Tibial artery (tissue), 4 donors: ENCODE data around the gene CRYZ.
A peak's percentile ranks its signal among the peaks of the same experiment; 100 is the strongest.
"Not testable (repeated sequence)": the region's sequence is repeated elsewhere in the genome, so short reads cannot be mapped to it uniquely, and the experiment has no call there.

Source experiments
- DNase-seq, 2 donors: peaks; one replicate each; pipeline ENCODE4 v3.0.0-alpha.2; 2019
- H3K27ac ChIP-seq, 2 donors: fragments of 200-600 bp; sonication (generic) in 1 of 2; 1 replicate in 1 of 2; 2 replicates in 1 of 2; pipeline ENCODE4 v1.5.1; 2018 to 2019; ENCODE audit warnings: mild to moderate bottlenecking in 1 of 2
- H3K27me3 ChIP-seq, 2 donors: fragments of 200-600 bp; sonication (generic) in 1 of 2; one replicate each; pipeline versions ENCODE4 v1.5.1 to v1.6.0; 2016 to 2019
- H3K36me3 ChIP-seq, 3 donors: fragments of 200-600 bp; sonication (generic) in 2 of 3; one replicate each; pipeline ENCODE4 v1.5.1; 2016 to 2019; ENCODE audit warnings: mild to moderate bottlenecking in 2 of 3
- H3K4me1 ChIP-seq, 4 donors: fragments of 200-600 bp; sonication (generic) in 2 of 4; 1 replicate in 3 of 4; 2 replicates in 1 of 4; pipeline ENCODE4 v1.5.1; 2016 to 2019
- H3K4me3 ChIP-seq, 2 donors: fragments of 200-600 bp; sonication (generic) in 1 of 2; 1 replicate in 1 of 2; 2 replicates in 1 of 2; pipeline ENCODE4 v1.5.1; 2018 to 2019; ENCODE audit warnings: mild to moderate bottlenecking in 2 of 2
- H3K9me3 ChIP-seq, 3 donors: fragments of 200-600 bp; sonication (generic) in 1 of 3; one replicate each; pipeline ENCODE4 v1.5.1; 2016 to 2019
- intact Hi-C: fragments of 100-400 bp; cut with DNase I; formaldehyde crosslinking; loops from one replicate; pipeline ENCODE4 v1.15.0; 2023; ENCODE audit warnings: low total_unique reads
- TF ChIP-seq, protein P1 (sequence below), 2 experiments: fragments of 200-600 bp in 1 of 2; fragments of 450-650 bp in 1 of 2; IDR thresholded peaks; one replicate each; pipeline ENCODE4 v1.5.1; 2017 to 2019; ENCODE audit warnings: antibody characterized with exemption in 2 of 2, mild to moderate bottlenecking in 1 of 2, moderate library complexity in 1 of 2

The CRYZ gene

DNA sequence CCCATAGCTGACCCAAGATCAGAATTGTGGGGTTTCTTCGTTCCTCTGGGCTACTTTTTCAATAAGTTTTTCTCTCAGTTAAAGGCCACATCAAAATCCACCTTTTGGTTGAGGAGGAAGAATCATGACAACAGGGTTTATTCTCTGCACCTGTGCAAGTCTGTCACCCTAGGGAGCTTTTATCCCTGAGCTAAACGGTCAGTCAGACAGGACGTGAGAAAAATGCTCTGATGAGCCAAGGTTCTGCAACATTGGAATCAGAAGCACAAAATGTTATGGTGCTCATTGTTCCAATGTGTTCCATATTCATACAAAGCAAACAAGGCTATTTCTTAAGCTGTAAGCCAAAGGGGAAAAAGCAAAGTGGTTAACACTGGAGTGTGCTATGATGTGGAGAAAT is 51.8 kb downstream of the CRYZ start:
- Histone ChIP-seq H3K4me3 (no peak overlapping the region), H3K27me3 (no peaks in the 10 kb centered on the region), H3K9me3 (no peaks in the 10 kb centered on the region), H3K4me1 (no peaks in the 10 kb centered on the region), H3K27ac (no peak overlapping the region), H3K36me3 (no peaks in the 10 kb centered on the region)
- intact Hi-C loops = no loop called here
- TF ChIP-seq, protein P1, sequence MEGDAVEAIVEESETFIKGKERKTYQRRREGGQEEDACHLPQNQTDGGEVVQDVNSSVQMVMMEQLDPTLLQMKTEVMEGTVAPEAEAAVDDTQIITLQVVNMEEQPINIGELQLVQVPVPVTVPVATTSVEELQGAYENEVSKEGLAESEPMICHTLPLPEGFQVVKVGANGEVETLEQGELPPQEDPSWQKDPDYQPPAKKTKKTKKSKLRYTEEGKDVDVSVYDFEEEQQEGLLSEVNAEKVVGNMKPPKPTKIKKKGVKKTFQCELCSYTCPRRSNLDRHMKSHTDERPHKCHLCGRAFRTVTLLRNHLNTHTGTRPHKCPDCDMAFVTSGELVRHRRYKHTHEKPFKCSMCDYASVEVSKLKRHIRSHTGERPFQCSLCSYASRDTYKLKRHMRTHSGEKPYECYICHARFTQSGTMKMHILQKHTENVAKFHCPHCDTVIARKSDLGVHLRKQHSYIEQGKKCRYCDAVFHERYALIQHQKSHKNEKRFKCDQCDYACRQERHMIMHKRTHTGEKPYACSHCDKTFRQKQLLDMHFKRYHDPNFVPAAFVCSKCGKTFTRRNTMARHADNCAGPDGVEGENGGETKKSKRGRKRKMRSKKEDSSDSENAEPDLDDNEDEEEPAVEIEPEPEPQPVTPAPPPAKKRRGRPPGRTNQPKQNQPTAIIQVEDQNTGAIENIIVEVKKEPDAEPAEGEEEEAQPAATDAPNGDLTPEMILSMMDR (IDR thresholded peaks at IDR 0.05) = no peak
- no peak for DNase-seq

DNA sequence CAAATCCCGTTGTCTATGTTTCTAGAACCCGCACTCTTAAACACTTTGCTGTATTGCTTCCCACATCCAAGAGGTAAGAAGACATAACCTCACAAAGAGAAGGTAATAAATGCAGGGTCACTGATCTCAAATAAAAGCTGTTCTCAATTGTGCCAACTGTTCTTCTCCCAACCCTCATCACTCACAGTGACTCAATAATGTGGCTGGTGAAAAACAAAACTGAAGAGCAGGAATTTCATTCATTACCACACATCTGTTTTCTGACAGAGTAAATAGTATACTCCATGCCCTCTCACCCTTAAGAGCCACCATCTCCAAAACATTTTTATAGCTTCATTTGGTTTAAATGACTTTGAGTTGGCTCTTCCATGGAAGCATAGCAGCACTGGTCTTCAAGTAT is 53.0 kb downstream of the CRYZ start:
- H3K27me3 ChIP-seq = no peaks in the 10 kb centered on the region
- intact Hi-C loops = no loop called here
- H3K27ac ChIP-seq = no peak overlapping the region
- no peak for DNase-seq
- H3K36me3 ChIP-seq = no peaks in the 10 kb centered on the region
- no peaks in the 10 kb centered on the region for H3K4me1 ChIP-seq
- TF ChIP-seq, protein P1 (IDR thresholded peaks at IDR 0.05) = no peak
- H3K4me3 ChIP-seq = no peak overlapping the region
- H3K9me3 ChIP-seq = no peaks in the 10 kb centered on the region

DNA sequence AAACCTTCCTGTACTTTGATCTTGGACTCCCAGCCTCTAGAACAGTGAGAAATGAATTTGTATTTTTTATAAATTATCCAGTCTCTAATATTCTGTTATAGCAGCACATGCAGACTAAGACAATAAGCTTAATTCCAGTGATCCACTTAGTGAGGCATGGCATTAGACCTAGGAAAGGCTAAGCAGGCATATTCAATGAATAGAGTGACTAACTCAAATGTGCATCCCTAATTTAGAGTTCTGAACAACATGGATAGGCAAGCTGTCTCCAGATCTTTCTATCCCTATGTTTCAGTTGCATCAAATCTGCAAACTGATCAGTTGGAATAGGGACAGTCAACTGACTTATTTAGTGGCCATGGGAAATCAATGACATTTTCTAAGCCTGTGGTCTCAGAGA is 54.9 kb downstream of the CRYZ start:
- H3K27ac ChIP-seq = no peak overlapping the region
- no peak for DNase-seq
- H3K4me3 ChIP-seq = no peak overlapping the region
- intact Hi-C loops = no loop called here
- no peaks in the 10 kb centered on the region for H3K9me3 ChIP-seq
- no peaks in the 10 kb centered on the region for H3K27me3 ChIP-seq
- TF ChIP-seq, protein P1 (IDR thresholded peaks at IDR 0.05) = no peak
- H3K36me3 ChIP-seq = no peaks in the 10 kb centered on the region
- peaks cover 0 to 12% (median 8%) of the 10 kb centered on the region in 4 donors for H3K4me1 ChIP-seq

DNA sequence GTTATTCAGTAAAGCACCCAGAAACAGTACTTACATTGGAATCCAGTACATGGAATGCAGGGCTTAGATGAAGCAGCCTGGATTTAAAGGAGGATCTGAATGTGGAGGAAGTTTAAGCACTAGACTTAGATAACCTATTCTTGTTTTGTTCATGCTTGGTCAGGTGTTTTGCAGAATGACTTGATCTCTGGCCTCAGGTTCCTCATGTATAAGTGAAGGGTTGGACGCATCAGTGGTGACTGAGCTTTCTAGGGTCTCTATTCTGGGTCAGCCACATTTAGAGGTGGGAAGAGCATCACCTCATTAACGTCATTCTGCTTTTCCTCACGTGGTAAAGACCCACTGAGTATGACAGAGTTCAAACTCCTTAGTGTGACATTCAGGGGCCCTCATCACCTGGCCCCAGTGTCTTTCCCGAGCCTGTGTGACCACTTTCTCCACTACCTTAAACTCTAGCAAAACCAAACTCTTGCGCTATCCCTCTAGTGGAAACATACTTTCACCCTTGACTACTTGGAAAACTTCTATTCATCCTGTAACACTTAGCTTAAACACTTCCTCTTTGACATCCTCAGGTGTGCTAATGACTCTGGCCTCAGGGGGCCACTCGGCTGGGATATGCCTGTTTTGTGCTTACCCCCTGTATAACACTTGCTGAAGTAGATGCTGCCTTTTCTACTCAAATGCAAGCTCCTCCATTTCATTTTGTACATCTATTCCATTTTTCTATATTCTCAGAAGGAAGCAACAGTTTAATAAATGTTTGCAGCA is 58.4 kb downstream of the CRYZ start:
- intact Hi-C loops = no loop called here
- peaks cover 0 to 13% (median 8%) of the 10 kb centered on the region in 4 donors for H3K4me1 ChIP-seq

DNA sequence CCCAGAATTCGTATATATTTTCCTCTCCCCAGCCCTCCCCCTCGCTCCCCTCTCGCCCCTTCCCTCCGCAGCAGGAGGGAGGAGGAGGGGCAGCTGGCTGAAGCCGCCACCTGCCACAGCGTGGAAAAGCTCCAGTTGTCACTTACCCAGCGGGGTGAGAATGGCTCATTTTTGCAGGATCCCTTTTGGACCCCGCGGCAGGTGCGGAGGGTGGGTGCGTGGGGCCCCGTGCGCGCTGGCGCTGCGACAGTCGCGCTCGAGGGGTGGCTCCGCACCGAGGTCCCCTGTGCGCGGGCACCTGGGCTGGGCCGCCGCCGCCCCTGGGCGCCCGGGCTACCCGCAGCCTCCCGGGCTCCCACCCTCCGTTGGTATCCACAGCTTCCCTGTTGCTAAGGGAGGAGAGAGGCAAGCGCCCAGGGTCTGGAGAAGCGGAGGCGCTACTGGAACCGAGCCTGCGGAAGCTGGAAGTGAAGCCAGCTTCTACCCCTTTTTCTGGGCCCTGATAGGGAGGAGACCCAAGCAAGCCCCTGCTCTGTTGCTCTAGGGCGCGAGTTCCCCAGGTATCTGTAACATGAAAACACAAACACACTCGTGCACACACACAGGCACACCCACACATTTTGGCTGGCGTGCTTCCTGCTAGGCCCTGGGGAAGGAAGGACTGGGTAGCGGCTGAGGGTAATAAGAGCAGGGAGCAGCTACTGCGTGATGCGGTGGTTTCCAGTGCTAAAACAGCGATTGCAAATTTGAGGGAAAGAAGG is 59.3 kb downstream of the CRYZ start, which contains the start of gene ERICH3:
Gene ERICH3, minus strand, starts transcription at position 442 of the 761 bp plus-strand sequence. Its CDS starts 273 bp downstream, at position 169.
- Histone ChIP-seq H3K36me3 (no peaks in the 10 kb centered on the region), H3K4me1 (peaks cover 0 to 13% (median 8%) of the 10 kb centered on the region in 4 donors), H3K27me3 (no peaks in the 10 kb centered on the region), H3K9me3 (no peaks in the 10 kb centered on the region), H3K27ac (no peak within 1 kb of the TSS), H3K4me3 (peak within 1 kb of the TSS; percentile 34 to 46)
- TF ChIP-seq, protein P1 (IDR thresholded peaks at IDR 0.05) = no peak
- no peak for DNase-seq
- intact Hi-C loops = no loop called here

More for the DNA sequence above, 58.4 kb downstream of the CRYZ start:
- Histone ChIP-seq H3K36me3 (no peaks in the 10 kb centered on the region), H3K4me3 (no peak overlapping the region), H3K27me3 (no peaks in the 10 kb centered on the region), H3K9me3 (no peaks in the 10 kb centered on the region), H3K27ac (no peak overlapping the region)
- DNase-seq = no peak
- TF ChIP-seq, protein P1 (IDR thresholded peaks at IDR 0.05) = no peak

DNA sequence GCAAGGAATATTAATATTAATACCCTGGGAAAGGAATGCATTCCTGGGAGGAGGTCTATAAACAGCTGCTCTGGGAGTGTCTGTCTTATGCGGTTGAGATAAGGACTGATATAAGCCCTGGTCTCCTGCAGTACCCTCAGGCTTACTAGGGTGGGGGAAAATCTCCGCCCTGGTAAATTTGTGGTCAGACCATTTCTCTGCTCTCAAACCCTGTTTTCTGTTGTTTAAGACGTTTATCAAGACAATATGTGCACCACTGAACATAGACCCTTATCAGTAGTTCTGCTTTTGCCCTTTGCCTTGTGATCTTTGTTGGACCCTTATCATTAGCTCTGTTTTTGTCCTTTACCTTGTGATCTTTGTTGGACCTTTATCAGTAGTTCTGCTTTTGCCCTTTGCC is 62.0 kb downstream of the CRYZ start:
- H3K36me3 ChIP-seq, H3K9me3 ChIP-seq, intact Hi-C loops, DNase-seq, H3K4me3 ChIP-seq, H3K27ac ChIP-seq, H3K27me3 ChIP-seq: not testable (repeated sequence)
- peaks cover 0 to 13% (median 8%) of the 10 kb centered on the region in 4 donors for H3K4me1 ChIP-seq
